ENCODE measurements around the gene LIMS1. TPM values are rescaled to one million over a fixed set of nuclear protein-coding genes. Genes with fewer than 3 reads are reported as not detected.
A peak's percentile ranks its signal among the peaks of the same experiment; 100 is the strongest.
"Not testable (repeated sequence)": the region's sequence is repeated elsewhere in the genome, so short reads cannot be mapped to it uniquely, and the experiment has no call there.

The LIMS1 gene
- 50.2 TPM for total RNA-seq

- ATAC-seq = peak; percentile 98
- peak; percentile 95 for DNase-seq (ENCODE audit: low spot score)
- intact Hi-C loops (cut with DNase I) = no loop called here
These were observed at the start of gene LIMS1 for GRCh38 chr2:108533832-108534583. TSS of gene LIMS1 (plus strand) at chr2:108534470. CDS start at chr2:108534563, 93 bp downstream.

GRCh38 chr2:108485253-108485652 is 49.0 kb upstream of the LIMS1 start:
- intact Hi-C loops (cut with DNase I) = no loop called here
- DNase-seq (ENCODE audit: low spot score) (no peak), ATAC-seq (no peak)

GRCh38 chr2:108490506-108491122 is 43.7 kb upstream of the LIMS1 start:
- intact Hi-C loops (cut with DNase I) = no loop called here
- DNase-seq (ENCODE audit: low spot score) (no peak), ATAC-seq (no peak)

- ATAC-seq (no peak), DNase-seq (ENCODE audit: low spot score) (no peak)
- intact Hi-C loops (cut with DNase I) = no loop called here
These were observed 42.4 kb upstream of the LIMS1 start for GRCh38 chr2:108491848-108492247.

- DNase-seq (ENCODE audit: low spot score) = no peak
- no peak for ATAC-seq
- intact Hi-C loops (cut with DNase I) = no loop called here
These were observed 41.9 kb upstream of the LIMS1 start for GRCh38 chr2:108492364-108492763.

GRCh38 chr2:108496167-108496566 is 38.1 kb upstream of the LIMS1 start:
- ATAC-seq; intact Hi-C loops (cut with DNase I); DNase-seq (ENCODE audit: low spot score): not testable (repeated sequence)

GRCh38 chr2:108507620-108508019 is 26.6 kb upstream of the LIMS1 start:
- DNase-seq (ENCODE audit: low spot score); intact Hi-C loops (cut with DNase I); ATAC-seq: not testable (repeated sequence)

- intact Hi-C loops (cut with DNase I); DNase-seq (ENCODE audit: low spot score); ATAC-seq: not testable (repeated sequence)
These were observed 21.8 kb upstream of the LIMS1 start for GRCh38 chr2:108512431-108512830.

- ATAC-seq; intact Hi-C loops (cut with DNase I); DNase-seq (ENCODE audit: low spot score): not testable (repeated sequence)
These were observed 19.8 kb upstream of the LIMS1 start for GRCh38 chr2:108514478-108514877.

GRCh38 chr2:108524688-108525087 is 9.6 kb upstream of the LIMS1 start:
- intact Hi-C loops (cut with DNase I); DNase-seq (ENCODE audit: low spot score): not testable (repeated sequence)

GRCh38 chr2:108525258-108525657 is 9.0 kb upstream of the LIMS1 start:
- ATAC-seq; intact Hi-C loops (cut with DNase I); DNase-seq (ENCODE audit: low spot score): not testable (repeated sequence)

More at GRCh38 chr2:108524688-108525087, 9.6 kb upstream of the LIMS1 start:
- not testable (repeated sequence) for ATAC-seq

- no peak for DNase-seq (ENCODE audit: low spot score)
- intact Hi-C loops (cut with DNase I) = no loop called here
- ATAC-seq = no peak
These were observed 2.6 kb upstream of the LIMS1 start for GRCh38 chr2:108531674-108532055.

- intact Hi-C loops (cut with DNase I) = no loop called here
- no peak for ATAC-seq
These were observed 500 bp downstream of the LIMS1 start for GRCh38 chr2:108534584-108535356.

GRCh38 chr2:108535357-108535631 is 1.0 kb downstream of the LIMS1 start:
- DNase-seq (ENCODE audit: low spot score) (no peak), ATAC-seq (no peak)
- intact Hi-C loops (cut with DNase I) = no loop called here

More at GRCh38 chr2:108534584-108535356, 500 bp downstream of the LIMS1 start:
- peak; percentile 64 for DNase-seq (ENCODE audit: low spot score)

- intact Hi-C loops (cut with DNase I) = no loop called here
- ATAC-seq (no peak), DNase-seq (ENCODE audit: low spot score) (no peak)
These were observed 2.0 kb downstream of the LIMS1 start for GRCh38 chr2:108536133-108536780.

GRCh38 chr2:108536911-108537310 is 2.6 kb downstream of the LIMS1 start:
- intact Hi-C loops (cut with DNase I) = no loop called here
- no peak for ATAC-seq
- DNase-seq (ENCODE audit: low spot score) = no peak

- DNase-seq (ENCODE audit: low spot score) (no peak), ATAC-seq (no peak)
- intact Hi-C loops (cut with DNase I) = no loop called here
These were observed 3.8 kb downstream of the LIMS1 start for GRCh38 chr2:108538000-108538625.

- ATAC-seq = peak; percentile 50
- intact Hi-C loops (cut with DNase I) = no loop called here
- no peak for DNase-seq (ENCODE audit: low spot score)
These were observed 7.2 kb downstream of the LIMS1 start for GRCh38 chr2:108541451-108541850.

GRCh38 chr2:108542071-108542470 is 7.8 kb downstream of the LIMS1 start:
- intact Hi-C loops (cut with DNase I) = no loop called here
- ATAC-seq (peak; percentile 34), DNase-seq (ENCODE audit: low spot score) (no peak)

Data from sciatic nerve (tissue), 2 donors.